NK-92 (cell line): Measurements from ENCODE around the gene INSM2.

Source experiments
- DNase-seq: peaks from one replicate; lab custom pipeline; 2025; ENCODE audit not compliant: unreplicated experiment; lab: John Stamatoyannopoulos, UW

Gene INSM2

GRCh38 chr14:35539969-35540368, 6.0 kb downstream of the INSM2 start:
- DNase-seq = no peak

DNA sequence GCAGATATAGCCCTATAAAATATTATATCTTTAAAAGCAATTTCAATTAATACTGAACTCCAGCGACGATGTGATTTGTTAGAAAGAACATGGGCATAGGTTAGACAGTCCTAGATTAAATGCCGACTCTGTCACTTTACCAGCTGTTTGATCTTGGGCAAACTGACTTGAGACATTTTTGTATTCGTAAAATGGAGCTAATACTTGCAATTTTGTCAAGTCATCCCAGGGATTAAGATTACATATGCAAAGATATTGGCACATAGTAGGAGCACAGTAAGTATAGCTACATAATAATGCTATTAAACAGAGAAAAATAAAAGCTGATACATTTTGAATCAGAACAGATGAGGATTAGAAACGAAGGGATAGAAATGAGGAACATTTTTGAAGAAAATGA, 9.0 kb downstream of the INSM2 start:
- DNase-seq = no peak

- no peak for DNase-seq
Measured at GRCh38 chr14:35549551-35549950, 15.6 kb downstream of the INSM2 start.

GRCh38 chr14:35551081-35551480, 17.1 kb downstream of the INSM2 start:
- DNase-seq = no peak

DNA sequence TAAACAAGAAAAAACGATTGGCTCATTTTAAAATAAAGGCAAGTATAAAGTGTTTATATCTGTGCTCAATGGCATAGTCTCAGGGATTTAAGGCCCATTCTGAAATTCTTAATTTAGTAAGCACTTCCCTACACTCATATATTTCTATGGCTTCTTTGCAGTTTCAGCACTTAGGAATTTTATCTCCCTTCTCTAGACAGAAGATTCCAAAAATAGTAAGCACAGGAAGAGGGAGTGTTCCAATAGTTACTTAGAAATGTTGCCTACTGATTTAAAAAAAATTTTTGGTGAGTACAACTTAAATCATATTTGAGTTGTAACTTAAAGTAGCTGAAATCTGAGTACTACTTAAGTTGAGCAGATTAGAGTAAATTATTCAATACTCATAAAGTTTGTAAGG, 19.8 kb downstream of the INSM2 start:
- no peak for DNase-seq

DNA sequence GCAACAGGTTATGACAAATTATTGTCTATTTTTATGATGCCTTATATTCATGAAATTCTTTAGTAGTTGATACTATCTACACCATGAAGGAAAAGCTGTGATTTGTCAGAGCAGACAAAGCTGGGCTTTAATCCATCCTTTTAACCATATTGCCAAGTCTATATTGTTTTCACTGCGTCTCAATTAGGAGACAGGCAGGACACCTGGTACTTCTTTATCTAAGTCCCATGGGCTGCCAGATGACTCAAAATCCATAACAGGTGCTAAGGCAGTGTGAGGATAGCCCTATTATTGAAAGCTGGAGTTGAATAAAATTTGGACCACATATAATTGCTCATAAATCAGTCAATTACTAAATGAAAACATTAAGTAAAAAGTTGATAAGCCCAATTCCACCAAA, 22.6 kb downstream of the INSM2 start:
- DNase-seq = no peak

- no peak for DNase-seq
Measured at GRCh38 chr14:35557221-35557747, 23.3 kb downstream of the INSM2 start.

DNA sequence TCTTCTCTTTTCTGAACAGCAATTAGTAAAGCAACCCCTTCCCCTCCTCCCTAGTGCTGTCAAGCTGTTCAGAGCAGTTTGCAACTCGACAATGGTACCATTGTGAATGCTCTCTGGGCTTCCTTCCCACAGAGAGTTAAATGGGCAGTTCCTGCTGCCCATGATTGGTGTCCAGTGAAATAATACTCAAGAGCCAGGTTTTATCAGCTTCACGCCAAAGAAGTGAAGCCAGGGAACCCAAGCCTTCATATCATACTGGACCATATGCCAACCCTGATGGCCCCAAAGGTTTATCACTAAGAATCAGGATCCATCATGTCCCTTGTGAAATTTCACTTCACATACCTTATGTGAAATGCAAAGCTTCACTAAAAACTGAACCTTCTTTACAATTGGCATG, 24.7 kb downstream of the INSM2 start:
- no peak for DNase-seq

DNA sequence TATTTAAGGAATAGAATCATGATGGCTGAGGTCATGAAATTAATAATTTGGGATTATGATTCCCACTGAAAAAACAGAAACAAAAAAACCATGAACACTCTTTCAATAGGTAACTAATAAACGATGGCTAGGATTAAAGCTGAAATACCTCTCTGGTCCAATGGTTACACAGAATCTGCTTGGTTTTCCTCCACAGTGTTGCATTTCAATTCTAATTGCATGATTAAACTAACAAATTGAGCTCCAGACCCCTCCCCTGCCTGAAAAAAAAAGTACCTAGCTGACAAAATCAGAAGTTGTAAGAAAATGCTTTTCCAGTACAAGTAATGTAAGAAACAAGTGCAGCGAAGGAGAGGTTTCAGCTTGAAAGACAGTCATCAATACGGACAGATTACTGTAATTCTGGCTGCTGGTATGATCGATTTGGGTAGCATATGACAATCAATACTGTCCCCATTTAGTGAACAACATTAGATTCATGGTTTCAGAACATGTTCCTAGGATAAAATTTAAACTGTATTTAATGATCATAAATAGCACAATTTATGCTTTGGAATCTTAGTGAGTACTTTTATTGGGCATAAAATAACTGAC, 32.0 kb downstream of the INSM2 start:
- DNase-seq = no peak

GRCh38 chr14:35571598-35571997, 37.6 kb downstream of the INSM2 start:
- no peak for DNase-seq

DNA sequence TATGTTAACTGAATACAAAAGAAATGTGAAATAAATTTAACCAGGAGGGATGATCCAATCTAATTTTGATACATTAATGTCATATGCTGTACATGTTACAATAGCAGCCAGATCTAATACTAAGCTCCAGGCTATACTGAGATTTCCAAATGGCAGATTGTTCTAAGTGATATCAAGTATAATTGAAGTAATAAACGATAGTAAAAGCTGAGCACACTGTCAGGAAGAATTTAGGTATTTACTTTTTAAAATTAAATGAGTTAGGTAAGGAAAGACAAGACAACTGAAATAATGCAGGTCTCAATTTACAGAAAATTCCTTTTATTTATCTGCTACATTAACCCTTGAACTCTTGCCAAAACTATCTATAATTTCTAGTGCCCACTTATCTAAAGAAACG, 39.9 kb downstream of the INSM2 start:
- DNase-seq = no peak

DNA sequence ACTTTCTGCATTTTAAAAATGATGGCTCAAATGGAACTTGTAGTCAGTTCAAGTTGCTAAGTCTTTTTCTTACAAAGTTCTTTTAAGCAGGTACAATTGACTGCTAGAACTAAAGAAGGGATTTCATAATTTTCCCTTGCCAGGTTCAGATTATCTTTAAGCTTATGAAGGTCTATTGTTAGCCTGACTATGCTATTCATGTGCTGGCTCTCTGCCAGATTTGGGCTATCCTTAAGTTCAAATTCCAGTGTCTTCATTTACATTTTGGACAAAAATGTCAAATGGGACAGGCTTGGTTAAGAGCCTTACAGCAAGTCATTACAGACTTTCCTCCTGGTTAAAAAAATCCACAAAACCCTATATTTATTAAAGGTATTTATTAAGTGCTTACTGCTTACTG, 42.3 kb downstream of the INSM2 start:
- no peak for DNase-seq

DNA sequence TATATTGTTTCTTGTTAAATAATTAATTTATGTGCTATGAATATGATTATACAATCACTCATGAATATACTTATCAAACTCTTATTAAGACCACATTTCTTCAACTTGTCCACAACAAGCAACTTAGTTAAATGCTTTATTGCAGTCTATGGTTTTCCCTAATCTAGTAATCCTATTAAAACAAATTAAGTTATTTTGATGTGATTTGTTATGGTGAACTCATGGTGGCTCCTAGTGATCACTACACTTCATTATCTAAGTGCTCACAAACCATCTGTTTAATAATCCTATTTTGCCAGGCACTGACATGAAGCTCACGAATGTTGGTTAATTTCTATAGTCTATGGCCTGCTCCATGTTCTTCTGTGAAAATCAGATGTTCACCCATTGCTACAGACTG, 42.9 kb downstream of the INSM2 start:
- DNase-seq = no peak

- DNase-seq = no peak
Measured at GRCh38 chr14:35578135-35578534, 44.2 kb downstream of the INSM2 start.

DNA sequence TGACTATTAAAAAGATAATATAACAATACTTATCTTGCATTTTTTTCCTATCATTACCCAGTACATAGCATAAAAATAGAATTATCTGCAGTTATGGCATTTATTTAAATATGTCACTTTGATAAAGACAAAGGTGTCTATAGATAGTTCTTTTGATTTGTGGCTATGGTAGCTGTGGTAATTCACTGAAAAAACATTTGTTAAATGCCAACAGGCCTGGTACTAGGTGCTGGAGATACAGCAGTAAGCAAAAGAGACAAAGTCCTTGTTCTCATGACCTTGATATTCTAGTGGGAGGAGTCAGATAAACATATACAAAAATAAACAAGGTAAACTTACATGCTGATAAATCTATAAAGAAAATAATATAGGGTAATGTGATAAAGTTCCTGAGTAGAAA, 44.7 kb downstream of the INSM2 start:
- no peak for DNase-seq
